ENCODE data around the gene FAM110D. TPM values are rescaled to one million over a fixed set of nuclear protein-coding genes. Genes with fewer than 3 reads are reported as not detected.

FAM110D gene
- 0.67 and 1.3 TPM in 2 replicates for total RNA-seq

GRCh38 chr1:26158908-26159742, at the start of gene FAM110D:
Gene FAM110D (plus strand): TSS chr1:26159079. CDS start chr1:26161292, 2,213 bp downstream.
- DNase-seq (ENCODE audit: low read depth, low spot score) = no peak

GRCh38 chr1:26109229-26110164, 49.4 kb upstream of the FAM110D start:
- no peak for DNase-seq (ENCODE audit: low read depth, low spot score)

GRCh38 chr1:26110731-26111529, 47.9 kb upstream of the FAM110D start:
- DNase-seq (ENCODE audit: low read depth, low spot score) = no peak

GRCh38 chr1:26111530-26112406, 47.1 kb upstream of the FAM110D start, which contains the start of gene PDIK1L:
Gene PDIK1L (plus strand): TSS chr1:26111824. CDS start chr1:26114309, 2,485 bp downstream.
- peak; percentile 82 for DNase-seq (ENCODE audit: low read depth, low spot score)

GRCh38 chr1:26112407-26112775, 46.5 kb upstream of the FAM110D start:
- no peak for DNase-seq (ENCODE audit: low read depth, low spot score)

- DNase-seq (ENCODE audit: low read depth, low spot score) = no peak
Measured at GRCh38 chr1:26114165-26114927, 44.5 kb upstream of the FAM110D start.

GRCh38 chr1:26119892-26120608, 38.8 kb upstream of the FAM110D start:
- no peak for DNase-seq (ENCODE audit: low read depth, low spot score)

GRCh38 chr1:26121854-26122773, 36.8 kb upstream of the FAM110D start:
- DNase-seq (ENCODE audit: low read depth, low spot score) = no peak

GRCh38 chr1:26122988-26123973, 35.6 kb upstream of the FAM110D start:
- no peak for DNase-seq (ENCODE audit: low read depth, low spot score)

- DNase-seq (ENCODE audit: low read depth, low spot score) = no peak
Measured at GRCh38 chr1:26124418-26125331, 34.2 kb upstream of the FAM110D start.

GRCh38 chr1:26125382-26125781, 33.5 kb upstream of the FAM110D start:
- no peak for DNase-seq (ENCODE audit: low read depth, low spot score)

GRCh38 chr1:26125946-26126320, 32.9 kb upstream of the FAM110D start:
- no peak for DNase-seq (ENCODE audit: low read depth, low spot score)

GRCh38 chr1:26126321-26127084, 32.4 kb upstream of the FAM110D start:
- no peak for DNase-seq (ENCODE audit: low read depth, low spot score)

- DNase-seq (ENCODE audit: low read depth, low spot score) = no peak
Measured at GRCh38 chr1:26127235-26128163, 31.4 kb upstream of the FAM110D start.
